Activated CD4-positive, CD25-positive, alpha-beta regulatory T cell (primary cell): ENCODE results near the gene ABHD16B.
"Not testable (repeated sequence)": the region's sequence is repeated elsewhere in the genome, so short reads cannot be mapped to it uniquely, and the experiment has no call there.

Source experiments
- DNase-seq, 4 experiments: peaks; one replicate each; lab custom pipeline; 2025; lab: John Stamatoyannopoulos, UW

Gene ABHD16B

DNA sequence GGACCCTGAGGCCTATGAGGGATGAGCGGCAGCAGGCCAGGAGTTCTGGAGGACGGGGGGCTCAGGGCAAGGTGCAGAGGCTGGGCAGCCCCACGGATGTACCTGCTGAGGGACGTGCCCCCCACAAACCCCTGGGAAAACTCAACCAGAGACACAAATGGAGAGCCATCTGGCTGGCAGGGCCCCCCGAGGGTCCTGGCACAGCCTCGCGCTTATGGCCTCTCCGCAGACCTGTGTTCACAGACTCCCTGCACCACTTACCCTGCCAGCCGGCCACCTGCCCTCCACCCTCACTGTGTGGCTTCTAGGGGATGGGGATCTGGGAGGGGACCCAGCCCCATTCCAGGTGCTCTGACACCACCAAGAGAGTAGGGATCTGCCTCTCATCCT lies 26.8 kb upstream of the ABHD16B start:
- DNase-seq = no peak

DNA sequence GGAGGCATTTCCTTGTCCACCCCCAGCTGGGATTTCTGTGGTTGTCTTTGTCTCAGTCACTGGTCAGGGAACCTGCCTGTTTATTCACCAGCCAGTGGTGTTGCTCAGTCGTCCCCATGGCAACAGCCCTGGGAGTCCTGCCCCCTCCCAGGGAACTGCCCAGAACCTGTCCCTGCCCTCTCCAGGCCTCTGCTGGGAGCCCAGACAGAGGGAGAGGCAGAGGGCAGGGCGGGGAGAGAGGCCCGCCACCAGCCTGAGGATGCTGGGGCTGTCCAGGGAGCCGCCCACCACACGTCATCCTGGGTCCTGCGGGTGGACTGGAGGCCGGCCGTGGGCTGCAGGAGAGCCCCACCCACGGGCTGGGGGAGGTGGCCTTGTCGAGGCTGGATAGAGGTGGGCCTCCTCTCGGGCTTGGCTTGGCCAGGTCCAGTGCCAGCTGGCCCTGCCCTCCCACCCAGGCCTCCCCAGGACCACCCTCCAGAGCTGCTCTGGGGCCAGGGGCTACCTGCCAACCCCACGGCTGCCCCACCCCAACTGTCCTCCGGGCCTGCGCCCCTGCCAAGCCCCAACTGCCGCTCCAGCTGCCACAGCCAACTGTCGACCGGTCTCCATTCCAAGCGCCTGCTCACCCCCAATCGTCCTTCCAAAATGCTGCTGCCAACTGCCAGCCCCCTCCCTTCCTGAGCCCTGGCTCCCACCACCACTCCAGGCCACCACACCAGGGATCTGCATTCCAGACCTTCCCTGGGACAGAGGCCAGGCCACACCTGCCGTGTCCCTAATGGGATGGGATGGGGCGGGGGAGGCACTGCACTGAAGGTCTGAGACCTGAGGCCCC lies 26.1 kb upstream of the ABHD16B start:
- DNase-seq = no peak

DNA sequence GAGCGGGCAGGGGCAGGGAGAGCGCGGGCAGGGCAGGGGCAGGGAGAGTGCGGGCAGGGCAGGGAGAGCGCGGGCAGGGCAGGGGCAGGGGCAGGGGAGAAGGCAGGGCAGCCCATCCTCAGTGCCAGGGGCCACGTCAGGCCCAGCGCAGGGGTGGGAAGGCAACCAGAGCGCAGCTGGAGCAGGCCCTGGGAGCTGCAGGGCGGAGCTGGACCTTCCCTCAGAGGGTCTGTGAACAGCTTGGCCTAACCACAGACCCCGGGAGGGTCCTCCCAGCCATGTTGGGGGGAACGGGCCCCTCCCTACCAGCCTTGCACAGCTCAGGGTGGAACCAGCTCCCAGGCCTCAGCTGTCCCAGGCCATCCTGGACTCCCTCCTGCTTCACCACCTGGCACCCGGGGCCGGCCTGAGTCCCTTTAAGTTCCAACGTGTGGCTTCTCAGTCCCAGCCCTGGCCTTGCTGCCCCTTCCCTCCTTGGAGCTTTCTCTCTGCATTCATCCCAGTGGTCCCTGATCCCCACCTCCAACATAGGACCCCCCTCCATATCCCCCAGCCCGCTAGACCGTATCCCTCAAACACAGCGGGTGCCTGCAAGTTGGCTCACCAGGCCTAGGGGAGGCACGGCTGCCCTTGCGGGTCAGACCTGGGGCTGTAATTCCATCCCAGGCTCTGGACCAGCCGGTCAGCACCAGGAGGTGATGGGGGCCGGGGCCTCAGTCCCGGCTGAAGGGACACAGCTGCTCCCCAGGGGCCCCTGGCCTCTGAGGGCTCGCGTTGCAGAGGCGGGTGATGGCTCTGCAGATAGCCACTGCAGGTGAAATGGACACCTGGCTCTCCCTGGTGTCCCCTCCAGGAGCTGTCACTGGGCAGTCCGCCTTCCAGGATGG lies 24.6 kb upstream of the ABHD16B start:
- DNase-seq = no peak

DNA sequence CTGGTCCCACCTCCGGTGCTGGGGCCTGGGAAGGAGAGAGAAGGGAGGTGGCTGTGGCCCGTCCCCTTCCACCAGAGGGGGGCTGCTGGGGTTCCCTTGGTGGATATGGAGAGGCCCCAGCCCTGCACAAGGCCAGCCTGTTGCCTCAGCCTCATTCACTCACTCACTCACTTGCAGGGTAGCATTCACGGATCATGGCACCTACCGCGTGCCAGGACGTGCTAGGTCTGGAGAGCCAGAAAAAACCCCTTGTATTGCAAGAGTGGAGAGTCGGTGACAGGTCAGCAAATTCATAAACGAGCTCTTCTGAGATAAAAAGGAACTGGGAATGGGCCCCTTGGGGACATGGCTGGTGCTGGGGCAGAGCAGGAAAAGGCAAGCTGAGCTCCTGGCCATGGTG lies 23.8 kb upstream of the ABHD16B start:
- DNase-seq = no peak

DNA sequence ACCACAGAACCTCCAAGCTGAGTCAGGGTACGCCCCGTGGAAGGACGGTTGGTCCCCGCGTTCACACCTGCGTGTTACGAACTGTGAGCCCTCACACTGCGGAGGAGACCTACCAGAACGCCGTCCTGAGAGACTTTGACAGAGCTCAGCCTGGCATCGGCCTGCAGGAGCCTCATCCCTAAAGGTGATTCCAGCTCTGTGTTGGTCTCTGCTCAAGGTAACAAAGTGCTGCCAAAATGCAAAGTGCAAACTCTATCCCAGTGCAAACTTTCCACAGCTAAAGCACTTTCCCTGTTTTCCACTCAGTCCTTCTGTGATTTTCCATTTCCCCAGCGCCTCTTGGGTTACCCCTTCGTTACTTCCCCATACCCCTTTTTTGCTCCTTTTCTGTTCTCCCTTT lies 21.7 kb upstream of the ABHD16B start:
- DNase-seq = no peak

DNA sequence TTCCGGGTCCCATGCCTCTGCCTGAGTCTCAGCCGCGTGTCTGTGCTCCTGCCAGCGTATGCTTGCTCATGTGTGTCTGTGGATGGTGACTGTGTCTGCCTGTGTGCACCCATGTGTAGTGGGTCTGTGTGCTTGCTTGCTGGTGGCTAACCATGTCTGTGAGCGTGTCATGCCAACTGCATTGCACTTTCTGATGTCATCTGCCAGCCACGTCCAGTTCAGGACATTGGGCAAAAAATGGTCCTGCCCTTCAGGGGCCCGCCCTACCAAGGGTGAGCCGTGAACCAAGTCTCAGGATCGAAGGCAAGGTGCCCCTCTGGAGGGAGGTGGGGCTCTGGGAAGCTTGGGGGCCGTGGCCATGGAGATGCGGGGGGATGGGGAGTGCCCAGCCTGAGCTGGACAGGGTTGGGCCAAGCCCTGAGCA lies 20.9 kb upstream of the ABHD16B start:
- DNase-seq = no peak

DNA sequence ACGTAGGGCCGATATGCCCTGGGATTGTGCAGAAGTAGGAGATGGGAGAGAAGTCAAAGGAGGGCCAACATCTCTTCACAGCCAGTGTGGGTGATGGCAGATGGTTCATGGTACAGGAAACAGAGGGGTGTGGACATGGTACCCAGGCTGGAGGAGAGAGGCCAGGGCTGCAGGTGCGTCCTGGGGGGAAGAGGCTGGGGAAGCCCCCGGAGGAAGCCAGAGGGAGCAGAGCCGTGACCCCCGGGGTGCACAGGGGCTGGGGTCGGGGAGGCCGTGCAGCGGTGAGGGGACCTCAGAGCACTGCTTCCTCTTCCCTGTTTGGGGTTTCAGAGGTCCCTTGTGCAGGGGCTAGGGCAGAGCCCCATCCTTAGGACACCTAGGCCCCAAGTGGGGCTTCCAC lies 19.0 kb upstream of the ABHD16B start:
- DNase-seq = no peak

DNA sequence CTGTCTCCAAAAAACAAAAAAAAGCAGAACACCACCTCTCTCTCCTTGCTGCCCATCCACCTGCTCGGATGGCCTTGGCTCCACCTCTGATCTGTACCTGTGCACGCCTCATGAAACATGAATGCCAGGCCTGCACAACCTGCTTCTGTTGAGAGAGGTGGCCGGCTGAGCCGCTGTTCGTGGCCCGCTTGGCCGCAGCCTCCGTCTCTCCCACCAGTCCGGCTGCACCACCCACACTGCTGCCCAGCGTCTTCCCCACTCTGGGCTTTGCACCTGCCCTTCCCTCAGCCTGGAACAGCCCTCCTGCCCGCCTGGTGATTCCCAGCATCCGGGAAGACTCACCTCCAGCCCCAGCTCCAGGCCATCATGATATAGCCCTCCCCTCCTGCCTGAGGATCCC lies 18.1 kb upstream of the ABHD16B start:
- no peak for DNase-seq

DNA sequence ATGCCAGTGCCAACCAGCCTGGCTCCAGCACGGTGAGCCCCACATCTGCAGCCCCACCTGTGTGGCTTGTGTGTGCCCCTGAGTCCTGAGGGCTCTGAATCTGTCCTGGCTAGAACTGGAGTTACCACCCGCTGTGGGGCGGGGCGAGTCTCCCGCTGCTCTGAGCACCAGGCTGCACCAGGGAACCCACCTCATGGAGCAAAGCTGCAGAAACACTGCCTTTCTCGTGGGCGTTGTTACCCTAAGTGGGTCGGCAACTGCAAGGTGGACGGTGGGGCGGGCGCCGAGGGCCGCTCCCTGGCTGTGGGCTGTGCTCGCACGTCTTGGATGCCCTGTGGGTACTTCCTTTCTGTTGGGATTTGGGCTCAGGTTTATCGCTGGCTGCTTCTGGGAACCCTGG lies 17.5 kb upstream of the ABHD16B start:
- DNase-seq = no peak

DNA sequence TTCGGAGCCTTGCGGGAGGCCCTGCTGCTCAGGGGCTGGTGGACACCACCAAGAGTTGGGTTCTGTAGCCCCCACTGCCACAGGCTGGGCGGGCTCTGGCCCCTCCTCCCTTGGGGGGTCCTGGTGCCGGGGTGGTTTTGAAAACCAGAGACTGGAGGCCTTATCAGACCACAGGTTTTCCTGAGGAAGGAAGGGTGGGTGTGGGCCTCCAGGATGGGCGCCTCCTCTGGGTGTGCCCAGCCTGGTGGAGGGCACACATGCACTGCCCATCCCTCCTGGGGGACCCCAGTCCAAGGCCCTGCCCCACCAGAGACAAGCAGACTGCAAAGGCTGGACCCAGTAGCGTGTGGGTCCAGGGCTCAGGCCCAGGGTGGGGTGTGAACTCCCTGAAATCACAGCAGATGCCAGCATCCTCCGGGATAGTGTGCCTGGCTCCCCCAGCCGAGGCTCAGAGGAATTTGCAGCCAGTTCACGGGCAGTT lies 16.7 kb upstream of the ABHD16B start:
- no peak for DNase-seq

DNA sequence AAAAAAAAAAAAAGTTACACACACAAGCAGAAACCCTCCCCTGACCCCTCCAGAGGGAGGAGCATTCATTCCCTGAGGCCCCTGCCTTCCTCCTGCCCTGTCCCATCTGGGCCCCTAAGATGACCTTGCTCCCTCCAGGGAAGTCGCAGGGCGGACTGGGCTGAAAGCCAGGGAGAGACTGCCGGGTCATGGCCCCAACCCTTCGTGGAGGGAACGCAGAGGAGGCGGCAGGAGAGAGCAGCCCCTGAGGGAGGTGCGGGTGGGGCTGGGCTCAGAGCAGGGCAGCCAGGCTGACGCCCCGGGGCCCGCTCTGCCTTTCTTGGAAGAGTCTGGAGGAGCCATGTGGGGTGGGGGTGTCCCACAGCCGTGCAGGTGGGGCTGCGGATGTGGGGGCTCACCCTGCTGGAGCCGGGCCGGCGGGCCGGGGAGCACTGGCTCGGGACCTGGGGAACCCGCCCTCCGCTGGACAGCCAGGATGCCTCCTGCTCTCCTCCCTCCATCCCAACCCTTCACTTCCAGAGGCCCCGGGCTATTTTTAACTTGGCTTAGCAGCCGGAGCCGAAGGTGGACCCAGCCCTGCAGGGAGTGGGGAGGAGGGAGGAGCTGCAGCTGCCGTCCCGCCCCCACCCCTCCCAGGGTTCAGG lies 15.0 kb upstream of the ABHD16B start:
- no peak for DNase-seq

DNA sequence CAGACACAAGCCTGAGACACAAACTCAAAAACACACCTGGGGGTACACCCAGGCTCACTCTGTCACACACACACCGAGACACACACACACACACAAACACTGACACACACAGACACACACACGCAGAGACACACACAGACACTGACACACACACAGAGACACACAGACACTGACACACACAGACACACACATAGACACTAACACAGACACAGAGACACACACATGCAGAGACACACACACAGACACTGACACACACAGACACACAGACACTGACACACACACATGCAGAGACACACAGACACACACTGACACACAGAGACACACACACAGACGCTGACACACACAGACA lies 14.4 kb upstream of the ABHD16B start:
- no peak for DNase-seq

DNA sequence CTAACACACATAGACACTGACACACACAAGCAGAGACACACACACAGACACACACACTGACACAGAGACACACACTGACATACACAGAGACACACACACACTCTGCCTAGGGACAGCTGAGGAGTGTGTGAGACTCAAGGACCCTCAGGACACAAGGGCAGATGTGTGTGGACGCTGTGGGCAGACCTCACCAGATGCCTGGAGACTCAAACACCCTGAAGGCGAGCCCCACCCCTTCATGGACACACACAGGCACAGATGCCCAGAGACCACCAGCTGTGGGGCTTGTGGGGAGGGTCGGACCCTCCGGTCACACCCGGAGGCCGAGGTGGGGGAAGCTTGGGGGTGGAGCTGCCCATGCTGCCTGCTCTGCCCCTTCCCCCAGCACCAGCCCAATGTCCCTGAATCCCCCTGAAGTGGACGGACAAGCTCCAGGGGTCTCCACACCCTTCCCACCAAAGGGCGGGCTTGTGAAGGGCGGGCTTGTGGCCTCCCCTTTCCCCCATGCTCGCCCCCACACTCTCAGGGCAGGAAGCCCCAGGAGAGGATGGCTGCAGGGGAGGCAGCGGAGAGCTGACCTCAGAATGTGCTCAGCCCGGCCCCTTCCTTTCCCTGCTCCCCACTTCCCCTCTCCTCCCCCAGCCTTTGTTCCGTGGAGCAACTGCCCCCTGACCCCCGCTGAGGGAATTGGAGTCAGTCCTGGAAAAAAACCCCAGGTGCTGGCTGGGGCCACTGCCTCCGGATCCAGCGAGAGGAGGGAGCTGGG lies 13.9 kb upstream of the ABHD16B start:
- DNase-seq = no peak

DNA sequence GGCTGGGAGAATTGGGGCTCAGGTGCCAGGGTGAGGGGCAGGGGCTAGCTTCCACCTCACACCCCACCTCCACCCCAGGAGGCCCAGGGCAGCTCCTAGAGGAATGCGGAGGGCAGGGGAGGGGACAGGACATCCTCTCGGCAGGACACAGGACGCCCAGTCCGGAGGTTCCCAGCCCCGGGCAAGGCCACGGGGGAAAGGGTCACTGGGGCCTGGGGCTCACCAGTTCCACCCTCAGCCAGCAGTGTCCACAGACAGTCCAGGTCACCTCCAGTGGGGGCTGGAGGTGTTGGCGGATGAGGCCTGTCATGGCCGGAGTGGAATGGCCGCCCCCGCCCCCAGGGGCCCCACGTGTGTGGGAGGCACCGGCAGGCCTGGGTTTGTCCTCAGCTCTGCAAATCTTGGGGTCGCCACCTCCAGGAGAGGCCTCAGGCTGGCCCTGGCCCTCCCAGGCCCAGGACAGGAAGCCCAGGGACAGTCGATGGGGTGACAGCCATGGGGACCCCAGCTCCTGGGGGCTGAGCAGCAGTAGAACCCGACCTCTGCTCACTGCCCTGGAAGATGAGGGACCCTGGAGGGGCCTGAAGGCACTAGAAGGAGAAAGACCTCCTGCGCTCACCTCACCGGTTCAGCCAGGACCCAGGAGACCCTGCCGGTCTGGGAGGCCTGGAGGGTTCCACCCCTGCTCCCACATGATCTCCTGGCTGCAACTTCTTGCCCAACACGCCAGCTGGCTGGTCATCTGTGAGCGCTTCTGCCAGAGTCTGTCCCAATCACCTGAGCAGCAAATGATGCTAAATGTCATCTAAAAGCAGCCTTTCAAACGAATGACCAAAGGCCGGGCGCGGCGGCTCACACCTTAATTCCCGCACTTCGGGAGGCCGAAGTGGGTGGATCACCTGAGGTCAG lies 13.0 kb upstream of the ABHD16B start:
- no peak for DNase-seq

DNA sequence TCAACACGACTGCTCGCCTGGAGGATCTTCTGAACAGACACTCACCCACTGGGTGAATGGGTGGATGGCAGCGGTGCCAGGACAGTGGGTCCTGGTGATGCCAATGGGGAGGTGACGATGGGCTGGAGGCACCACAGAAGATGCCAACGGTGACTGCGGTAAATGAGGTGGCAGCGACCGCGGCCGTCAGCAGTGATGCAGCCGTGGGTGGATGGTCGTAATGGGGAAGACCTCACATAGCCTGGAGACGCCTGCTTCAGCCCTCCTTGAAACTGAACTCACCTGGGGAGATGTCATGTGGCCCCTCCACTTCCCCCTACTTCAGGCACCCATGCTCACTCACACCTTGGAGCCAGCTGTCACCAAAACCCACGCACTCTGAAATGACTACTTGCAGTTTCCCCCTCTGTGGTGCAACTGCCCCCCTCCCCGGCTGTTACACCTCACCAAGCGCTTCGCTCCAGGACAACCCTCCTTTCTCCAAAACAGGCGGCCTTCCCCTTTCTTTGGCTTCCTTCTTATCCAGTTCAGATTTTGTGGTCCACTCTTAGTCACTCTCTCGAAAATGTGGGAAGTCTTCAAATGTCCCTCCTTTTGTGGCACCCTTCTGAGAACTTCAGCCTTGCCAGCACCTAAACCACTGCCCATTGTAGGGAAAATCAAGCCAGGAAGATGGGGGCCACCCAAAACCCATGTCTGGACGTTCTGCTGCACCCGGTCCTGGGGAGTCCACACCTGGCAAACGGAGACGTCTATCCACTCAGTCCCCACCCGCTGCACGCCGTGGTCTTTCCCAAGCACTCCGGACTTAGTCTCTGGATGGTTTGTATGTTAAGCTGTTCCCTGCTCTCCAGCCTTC lies 10.4 kb upstream of the ABHD16B start:
- DNase-seq = no peak

DNA sequence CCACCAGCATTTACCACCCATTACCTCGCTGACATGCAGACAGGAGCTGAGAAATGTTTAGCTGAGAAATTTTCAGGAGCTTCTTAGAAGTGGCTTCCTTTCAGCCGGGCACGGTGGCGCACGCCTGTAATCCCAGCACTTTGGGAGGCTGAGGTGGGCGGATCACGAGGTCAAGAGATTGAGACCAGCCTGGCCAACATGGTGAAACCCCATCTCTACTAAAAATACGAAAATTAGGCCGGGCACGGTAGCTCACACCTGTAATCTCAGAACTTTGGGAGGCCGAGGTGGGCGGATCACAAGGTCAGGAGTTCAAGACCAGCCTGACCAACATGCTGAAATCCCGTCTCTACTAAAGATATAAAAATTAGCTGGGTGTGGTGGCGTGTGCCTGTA lies 9.8 kb upstream of the ABHD16B start:
- not testable (repeated sequence) for DNase-seq

DNA sequence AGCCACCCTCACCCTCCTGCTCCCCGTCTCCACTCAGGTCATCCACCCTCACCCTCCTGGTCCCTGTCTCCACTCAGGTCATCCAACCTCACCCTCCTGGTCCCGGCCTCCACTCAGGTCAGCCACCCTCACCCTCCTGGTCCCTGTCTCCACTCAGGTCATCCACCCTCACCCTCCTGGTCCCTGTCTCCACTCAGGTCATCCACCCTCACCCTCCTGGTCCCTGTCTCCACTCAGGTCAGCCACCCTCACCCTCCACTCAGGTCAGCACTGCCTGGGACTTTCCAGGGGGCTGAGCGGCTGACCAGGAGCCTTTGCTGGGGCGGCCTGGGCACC lies 7.6 kb upstream of the ABHD16B start:
- not testable (repeated sequence) for DNase-seq

DNA sequence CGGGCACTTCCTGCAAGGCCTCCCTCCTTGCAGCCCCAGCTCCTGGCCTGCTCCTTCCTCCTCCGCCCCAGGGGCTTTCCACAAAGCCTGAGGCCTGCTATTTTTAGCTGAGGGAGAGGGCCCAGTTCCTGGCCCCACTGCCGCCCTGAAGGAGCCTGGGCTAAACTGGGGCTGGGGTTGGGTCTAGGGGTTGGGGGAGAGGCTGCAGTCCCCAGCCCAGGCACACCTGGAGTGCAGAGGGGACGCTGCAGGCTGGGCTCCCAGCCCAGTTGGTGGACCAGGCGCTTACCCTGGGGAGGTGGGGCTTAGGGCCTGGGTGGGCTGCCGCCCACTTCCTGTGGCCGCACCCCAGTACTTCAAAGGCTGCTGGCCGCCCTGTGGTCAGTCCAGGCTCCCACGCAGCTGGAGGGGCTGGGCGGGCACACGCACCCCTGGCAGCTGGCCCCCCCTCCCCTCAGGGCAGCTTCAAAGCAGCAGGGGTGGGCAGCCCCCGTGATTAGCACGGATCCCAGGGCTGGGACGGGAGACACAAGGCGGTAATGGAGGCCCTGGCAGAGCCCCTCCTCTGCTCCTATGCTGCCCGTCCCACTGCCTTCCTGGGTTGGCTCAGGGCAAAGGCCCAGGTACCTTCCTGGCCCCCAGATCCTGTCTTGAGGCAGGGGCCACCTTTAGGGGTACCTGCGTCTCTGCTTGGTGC lies 7.1 kb upstream of the ABHD16B start:
- no peak for DNase-seq

DNA sequence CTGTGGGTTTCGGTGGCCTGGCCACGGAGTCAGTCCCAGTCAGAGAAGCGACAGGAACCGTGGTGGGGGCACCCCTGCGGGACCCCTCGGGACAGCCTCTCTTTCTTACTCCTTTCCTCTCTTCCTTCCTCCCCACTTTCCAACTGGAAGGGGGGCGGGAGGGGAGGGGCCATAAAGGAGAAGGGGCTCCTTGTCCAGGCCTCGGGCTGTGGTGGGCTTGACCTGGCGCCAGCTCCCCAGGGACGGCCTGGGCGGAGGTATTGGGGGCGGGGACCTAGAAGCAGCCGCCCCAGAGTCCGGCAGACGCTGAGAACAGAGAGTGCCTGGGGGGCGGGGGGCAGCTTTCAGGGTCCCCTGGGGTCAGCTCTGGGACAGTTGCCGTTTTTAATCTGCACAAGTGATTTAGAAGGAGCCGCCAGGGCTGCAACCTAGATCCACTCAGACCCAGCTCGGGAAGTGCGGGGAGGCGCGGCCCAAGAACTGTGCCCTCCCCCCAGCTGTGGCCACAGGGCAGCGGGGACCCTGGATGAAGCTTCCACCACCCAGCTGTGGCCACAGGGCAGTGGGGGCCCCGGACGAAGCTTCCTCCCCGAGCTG lies 6.4 kb upstream of the ABHD16B start:
- DNase-seq = no peak
